Endometrial microvascular endothelial cells (primary cell): ENCODE measurements around the gene ARHGAP26. TPM values are rescaled to one million over a fixed set of nuclear protein-coding genes. Genes with fewer than 3 reads are reported as not detected.

ENCODE experiments used
- in situ Hi-C: cut with HindIII; loops from 2 replicates; pipeline ENCODE4 v1.10.0; 2017; ENCODE audit warnings: low sequenced_read_pairs, low pct_unique_long_range_greater_than_20kb; ENCODE audit errors: inconsistent ontology term
- total RNA-seq: library from RNA; depleted of rRNA; stranded (reverse); fragments of >200 nt; gene quantifications from one replicate; pipeline ENCODE4 v1.2.3, GENCODE V29; 2015; ENCODE audit errors: inconsistent ontology term

The ARHGAP26 gene
- total RNA-seq, 1 donor from 2014 or later = 20.4 TPM

- in situ Hi-C loops = no loop called here
Observed at GRCh38 chr5:142823806-142824205, 53.6 kb downstream of the ARHGAP26 start.

- in situ Hi-C loops = no loop called here
Observed at GRCh38 chr5:142824391-142824790, 54.2 kb downstream of the ARHGAP26 start.

GRCh38 chr5:142825378-142826089 is 55.4 kb downstream of the ARHGAP26 start:
- in situ Hi-C loops = no loop called here

GRCh38 chr5:142826093-142826492 is 55.9 kb downstream of the ARHGAP26 start:
- in situ Hi-C loops = no loop called here

GRCh38 chr5:142826741-142827492 is 56.7 kb downstream of the ARHGAP26 start:
- in situ Hi-C loops = no loop called here

- in situ Hi-C loops = no loop called here
Observed at GRCh38 chr5:142827934-142828576, 57.9 kb downstream of the ARHGAP26 start.

- in situ Hi-C loops = no loop called here
Observed at GRCh38 chr5:142828797-142829535, 58.8 kb downstream of the ARHGAP26 start.

- in situ Hi-C loops = no loop called here
Observed at GRCh38 chr5:142829801-142830220, 59.6 kb downstream of the ARHGAP26 start.

GRCh38 chr5:142830241-142831008 is 60.2 kb downstream of the ARHGAP26 start:
- in situ Hi-C loops = no loop called here

GRCh38 chr5:142831009-142831383 is 60.8 kb downstream of the ARHGAP26 start:
- in situ Hi-C loops = no loop called here

GRCh38 chr5:142832263-142832662 is 62.1 kb downstream of the ARHGAP26 start:
- in situ Hi-C loops = no loop called here

- in situ Hi-C loops = no loop called here
Observed at GRCh38 chr5:142833517-142834449, 63.6 kb downstream of the ARHGAP26 start.

- in situ Hi-C loops = no loop called here
Observed at GRCh38 chr5:142834504-142834903, 64.3 kb downstream of the ARHGAP26 start.

- in situ Hi-C loops = no loop called here
Observed at GRCh38 chr5:142835540-142835939, 65.4 kb downstream of the ARHGAP26 start.

GRCh38 chr5:142836048-142836447 is 65.9 kb downstream of the ARHGAP26 start:
- in situ Hi-C loops = no loop called here

GRCh38 chr5:142837081-142837725 is 67.0 kb downstream of the ARHGAP26 start:
- in situ Hi-C loops = no loop called here

GRCh38 chr5:142838845-142839244 is 68.7 kb downstream of the ARHGAP26 start:
- in situ Hi-C loops = no loop called here
